HepG2 (cell line): Measurements from ENCODE around the gene METAP1. TPM values are rescaled to one million over a fixed set of nuclear protein-coding genes. Genes with fewer than 3 reads are reported as not detected.

Experiments used
- ATF5 ChIP-seq: sonication (generic); formaldehyde crosslinking; IDR thresholded peaks from 2 replicates; pipeline ENCODE4 v1.4.0; 2020; ENCODE audit warnings: mild to moderate bottlenecking, low read depth, missing genetic modification reagents
- BATF2 ChIP-seq: sonication (generic); formaldehyde crosslinking; IDR thresholded peaks from 2 replicates; pipeline ENCODE4 v1.8.0; 2022; ENCODE audit warnings: mild to moderate bottlenecking, missing genetic modification reagents, moderate library complexity
- ELF3 ChIP-seq: IDR thresholded peaks from 2 replicates; pipeline ENCODE4 v1.6.1; 2016; ENCODE audit warnings: missing genetic modification reagents, missing compliant biosample characterization
- GABPA ChIP-seq, 2 experiments: IDR thresholded peaks; 2 replicates each; pipeline ENCODE4 v1.6.1; 2011 to 2016; ENCODE audit warnings: low read depth in 2 of 2, low read length in 1 of 2, missing biosample characterization in 1 of 2, missing genetic modification characterization in 1 of 2
- GATAD1 ChIP-seq: IDR thresholded peaks from 2 replicates; pipeline ENCODE4 v1.6.1; 2016; ENCODE audit warnings: missing genetic modification reagents, missing compliant biosample characterization
- HHEX ChIP-seq: IDR thresholded peaks from 2 replicates; pipeline ENCODE4 v1.6.1; 2016; ENCODE audit warnings: control low read depth
- HMGXB4 ChIP-seq, 2 experiments: sonication (generic) in 1 of 2; formaldehyde crosslinking in 1 of 2; IDR thresholded peaks; 2 replicates each; pipeline versions ENCODE4 v1.4.0 to v1.6.1; 2018 to 2020; ENCODE audit warnings: missing genetic modification reagents in 2 of 2, borderline replicate concordance in 1 of 2, low read depth in 1 of 2, mild to moderate bottlenecking in 1 of 2, missing biosample characterization in 1 of 2
- ISX ChIP-seq: sonication (generic); formaldehyde crosslinking; conservative IDR thresholded peaks from 2 replicates; pipeline ENCODE4 v1.5.0; 2020; ENCODE audit warnings: missing genetic modification reagents
- MED8 ChIP-seq: sonication (generic); formaldehyde crosslinking; IDR thresholded peaks from 2 replicates; pipeline ENCODE4 v1.8.1; 2023; ENCODE audit warnings: mild to moderate bottlenecking, missing genetic modification reagents; ENCODE audit not compliant: insufficient replicate concordance
- SKIL ChIP-seq: sonication (generic); formaldehyde crosslinking; IDR thresholded peaks from 2 replicates; pipeline ENCODE4 v1.8.0; 2022; ENCODE audit warnings: missing genetic modification reagents, mild to moderate bottlenecking, moderate library complexity, borderline replicate concordance
- SRSF9 ChIP-seq: fragments of 200-400 bp; formaldehyde crosslinking; IDR thresholded peaks from 2 replicates; pipeline ENCODE4 v1.6.1; 2018; ENCODE audit warnings: borderline replicate concordance, mild to moderate bottlenecking, low read depth, low read length; ENCODE audit not compliant: insufficient read depth, poor library complexity, severe bottlenecking
- STAT5B ChIP-seq: sonication (generic); formaldehyde crosslinking; IDR thresholded peaks from 2 replicates; pipeline ENCODE4 v1.4.0; 2020; ENCODE audit warnings: missing genetic modification reagents
- THAP8 ChIP-seq: sonication (generic); formaldehyde crosslinking; IDR thresholded peaks from 2 replicates; pipeline ENCODE4 v1.5.1; 2020; ENCODE audit warnings: missing genetic modification reagents, mild to moderate bottlenecking, borderline replicate concordance
- ZNF563 ChIP-seq: sonication (generic); formaldehyde crosslinking; IDR thresholded peaks from 2 replicates; pipeline ENCODE4 v1.8.0; 2022; ENCODE audit warnings: mild to moderate bottlenecking, moderate library complexity, missing genetic modification reagents
- ZNF564 ChIP-seq: sonication (generic); formaldehyde crosslinking; IDR thresholded peaks from 2 replicates; pipeline ENCODE4 v1.8.1; 2023; ENCODE audit warnings: mild to moderate bottlenecking, missing genetic modification reagents
- ZNF574 ChIP-seq: sonication (generic); formaldehyde crosslinking; IDR thresholded peaks from 2 replicates; pipeline ENCODE4 v1.4.0; 2020; ENCODE audit warnings: missing genetic modification reagents
- polyA plus RNA-seq, 8 experiments: library from polyadenylated mRNA; depleted of rRNA in 3 of 8; stranded (reverse) in 7 of 8; unstranded in 1 of 8; fragments of >200 nt; fragmentation: Illumina TruSeq in 4 of 8; extraction: Trizol in 4 of 8; gene quantifications; 2 replicates each; pipeline versions ENCODE4 v1.2.1 to v1.2.3, GENCODE V29; 2011 to 2016; ENCODE audit warnings: low read depth in 4 of 8, missing spikeins in 1 of 8, mixed read lengths in 1 of 8; ENCODE audit not compliant: insufficient read depth in 1 of 8
- total RNA-seq, 5 experiments: library from RNA; depleted of rRNA; stranded (reverse); fragments of >200 nt; fragmentation: Illumina TruSeq; extraction: Trizol; gene quantifications; 2 replicates each; pipeline ENCODE4 v1.2.3, GENCODE V29; 2016; ENCODE audit warnings: low read depth in 1 of 5

Gene METAP1
- total and polyA plus RNA-seq, 2 of the 13 experiments (the other 11 are each of a cell fraction or from before 2014, with no cell fraction given) = 44.9 to 53.5 TPM

GRCh38 chr4:99088481-99089365, 93.2 kb downstream of the METAP1 start, which contains the start of gene ADH5 (continued):
- 0 out of 2 replicates have a peak, but pooled peaks have one; percentile 46 for TF ChIP-seq ATF5
- TF ChIP-seq ISX (CRISPR knock-in tag) = no peak; the same call in 1 of the 2 replicates
- peak; percentile 61; the same call in 1 of the 2 replicates for TF ChIP-seq ELF3 (CRISPR knock-in tag)
- TF ChIP-seq HHEX = 0 out of 2 replicates have a peak, but pooled peaks have one; percentile 7
- peak; percentile 50; the same call in 1 of the 2 replicates for TF ChIP-seq BATF2 (CRISPR knock-in tag)
- TF ChIP-seq STAT5B (CRISPR knock-in tag) = no peak
- TF ChIP-seq SKIL (CRISPR knock-in tag) = no peak
- peak; percentile 79 for TF ChIP-seq GATAD1 (CRISPR knock-in tag)
- TF ChIP-seq ZNF574 (CRISPR knock-in tag) = peak; percentile 67
- peak; percentile 64; the same call in 1 of the 2 replicates for TF ChIP-seq ZNF563 (CRISPR knock-in tag)
- TF ChIP-seq GABPA (IDR thresholded peaks at IDR 0.05; ENCODE audit: low read depth, low read length) = peak; percentile 61
- TF ChIP-seq GABPA (CRISPR knock-in tag; IDR thresholded peaks at IDR 0.05; ENCODE audit: low read depth) = peak; percentile 84
- peak; percentile 66 to 73; a peak in 3 of 4 replicates for TF ChIP-seq HMGXB4 (CRISPR knock-in tag; IDR thresholded peaks at IDR 0.05; ENCODE audit: borderline replicate concordance in 1 of 2, low read depth in 1 of 2)
- no peak for TF ChIP-seq MED8 (CRISPR knock-in tag)
- no peak for TF ChIP-seq SRSF9
- TF ChIP-seq THAP8 (CRISPR knock-in tag) = peak; percentile 23; the same call in 1 of the 2 replicates
- TF ChIP-seq ZNF564 (CRISPR knock-in tag) = 0 out of 2 replicates have a peak, but pooled peaks have one; percentile 53
